NCI-H2171 (cell line): Measurements from ENCODE around the gene RUNX3.
"Not testable (repeated sequence)": the region's sequence is repeated elsewhere in the genome, so short reads cannot be mapped to it uniquely, and the experiment has no call there.

Experiments
- DNase-seq: peaks from one replicate; lab custom pipeline; 2025; lab: John Stamatoyannopoulos, UW

RUNX3 gene

DNA sequence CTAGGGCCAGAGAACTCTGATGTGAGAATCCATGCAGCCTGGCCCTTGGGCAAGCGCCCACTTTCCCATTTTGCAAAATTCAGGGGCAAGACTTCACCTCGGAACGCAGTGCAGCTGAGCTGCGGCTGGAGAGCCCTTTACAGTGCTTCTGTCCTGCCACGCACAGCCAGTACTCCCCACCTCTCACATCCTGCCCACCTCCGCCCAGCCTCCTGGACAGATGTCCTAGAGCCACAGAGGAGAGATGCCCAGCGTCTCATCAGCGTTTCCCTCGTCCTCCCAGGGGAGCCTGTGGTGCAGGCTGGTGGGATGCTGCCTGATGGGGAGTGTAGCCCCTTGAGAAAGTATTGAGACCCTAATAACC is 29.6 kb downstream of the RUNX3 start:
- no peak for DNase-seq

DNA sequence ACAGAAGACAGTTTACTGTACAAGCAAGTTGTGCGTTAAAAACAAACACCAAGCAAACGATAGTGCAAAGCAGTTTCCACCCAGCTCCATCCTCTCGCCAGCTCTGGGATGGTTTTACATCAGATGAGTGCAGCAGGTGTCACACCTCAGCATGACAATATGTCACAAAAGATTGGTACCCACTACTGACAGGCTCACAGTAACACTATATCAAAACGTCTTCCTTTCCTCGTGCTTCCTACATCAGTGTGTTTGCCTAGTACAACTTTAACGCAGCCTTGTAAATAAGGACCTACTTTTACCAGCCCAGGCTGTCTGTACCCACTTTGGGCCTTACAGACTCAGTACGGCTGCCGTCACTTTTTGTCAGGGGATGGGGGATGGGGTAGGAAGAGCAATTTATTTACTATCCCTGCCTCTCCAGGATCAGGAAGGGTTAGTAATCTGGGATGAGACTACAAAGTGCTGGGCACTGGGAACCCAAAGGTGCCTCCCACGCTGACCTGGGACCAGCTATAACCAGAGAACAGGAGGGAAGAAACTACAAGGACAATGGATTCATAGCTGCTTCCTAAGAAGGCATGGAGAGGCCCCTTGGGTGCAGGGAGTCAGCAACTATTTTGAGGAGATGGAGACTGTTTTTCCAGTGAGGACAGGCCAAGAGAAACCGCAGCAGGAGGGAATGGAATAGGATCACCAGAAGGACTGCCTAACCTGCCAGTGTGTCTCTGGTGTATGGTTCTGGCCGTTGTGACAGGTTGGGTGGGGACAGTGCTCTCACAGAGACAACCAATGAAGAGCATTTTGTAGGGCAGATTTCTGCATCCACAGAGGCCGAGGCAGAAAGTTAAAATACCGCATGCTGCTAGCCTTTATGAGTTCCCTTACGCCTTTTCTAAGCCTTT is 30.2 kb downstream of the RUNX3 start:
- DNase-seq = no peak

DNA sequence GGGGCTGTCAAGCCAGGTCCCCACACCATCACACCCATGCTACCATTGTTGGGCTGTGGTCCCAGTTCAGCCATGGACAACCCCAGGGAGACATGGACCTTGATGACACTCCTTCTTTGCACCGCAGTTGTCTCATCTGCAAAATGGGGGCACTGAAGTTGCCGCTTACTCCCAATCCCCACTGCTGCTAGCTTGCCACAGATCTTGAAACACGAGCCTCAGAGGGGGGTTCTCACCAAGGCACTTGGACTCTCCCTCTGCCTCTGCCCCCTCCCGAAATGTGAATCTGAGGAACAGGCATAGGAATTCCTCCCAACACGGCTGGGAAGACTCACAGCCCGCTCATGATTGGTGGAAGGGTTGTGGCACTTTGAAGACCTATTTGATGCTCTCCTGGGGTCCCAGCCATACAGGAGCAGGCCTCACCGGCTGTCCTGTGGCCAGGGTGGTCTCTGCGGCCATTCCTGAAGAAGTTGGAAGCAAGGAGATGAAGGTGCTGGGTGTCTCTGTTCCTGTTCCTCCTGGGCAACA is 31.1 kb downstream of the RUNX3 start:
- DNase-seq = no peak

DNA sequence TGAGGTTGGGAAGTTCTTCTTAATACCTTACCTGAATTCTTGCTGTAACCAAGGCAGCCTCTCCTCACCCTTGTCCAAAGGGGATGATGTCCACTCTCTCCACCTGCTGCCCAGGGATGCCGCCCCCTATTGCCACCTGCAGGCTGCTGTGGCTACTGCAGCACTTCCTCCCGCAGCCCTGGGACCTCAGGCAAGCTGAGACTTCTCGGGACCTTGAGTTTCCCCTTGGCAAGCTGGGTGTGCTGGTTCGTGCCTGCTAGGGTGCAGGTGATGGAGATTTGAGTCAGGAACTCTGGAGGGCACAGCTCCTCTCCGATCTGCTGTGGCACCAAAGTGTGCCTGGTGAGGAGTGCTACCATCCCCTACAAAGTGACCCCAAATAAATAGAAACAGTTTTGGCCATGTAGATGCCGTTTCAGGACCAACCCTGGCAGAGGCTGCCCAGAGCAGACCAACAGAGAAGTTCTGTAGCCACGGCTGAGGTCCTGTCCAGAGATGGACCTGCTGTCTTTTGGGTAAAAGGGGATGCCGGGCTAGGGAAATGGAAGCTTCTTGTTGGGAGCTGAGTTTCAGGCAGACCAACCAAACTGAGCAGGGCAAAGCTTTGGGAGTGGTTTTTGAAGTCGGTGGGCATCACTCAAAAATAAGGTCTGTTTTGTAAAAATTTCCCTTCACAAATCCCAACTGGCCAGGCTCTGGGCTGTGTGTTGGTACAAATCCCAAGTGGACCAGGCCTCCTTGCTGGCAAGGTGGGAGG is 31.7 kb downstream of the RUNX3 start:
- no peak for DNase-seq

DNA sequence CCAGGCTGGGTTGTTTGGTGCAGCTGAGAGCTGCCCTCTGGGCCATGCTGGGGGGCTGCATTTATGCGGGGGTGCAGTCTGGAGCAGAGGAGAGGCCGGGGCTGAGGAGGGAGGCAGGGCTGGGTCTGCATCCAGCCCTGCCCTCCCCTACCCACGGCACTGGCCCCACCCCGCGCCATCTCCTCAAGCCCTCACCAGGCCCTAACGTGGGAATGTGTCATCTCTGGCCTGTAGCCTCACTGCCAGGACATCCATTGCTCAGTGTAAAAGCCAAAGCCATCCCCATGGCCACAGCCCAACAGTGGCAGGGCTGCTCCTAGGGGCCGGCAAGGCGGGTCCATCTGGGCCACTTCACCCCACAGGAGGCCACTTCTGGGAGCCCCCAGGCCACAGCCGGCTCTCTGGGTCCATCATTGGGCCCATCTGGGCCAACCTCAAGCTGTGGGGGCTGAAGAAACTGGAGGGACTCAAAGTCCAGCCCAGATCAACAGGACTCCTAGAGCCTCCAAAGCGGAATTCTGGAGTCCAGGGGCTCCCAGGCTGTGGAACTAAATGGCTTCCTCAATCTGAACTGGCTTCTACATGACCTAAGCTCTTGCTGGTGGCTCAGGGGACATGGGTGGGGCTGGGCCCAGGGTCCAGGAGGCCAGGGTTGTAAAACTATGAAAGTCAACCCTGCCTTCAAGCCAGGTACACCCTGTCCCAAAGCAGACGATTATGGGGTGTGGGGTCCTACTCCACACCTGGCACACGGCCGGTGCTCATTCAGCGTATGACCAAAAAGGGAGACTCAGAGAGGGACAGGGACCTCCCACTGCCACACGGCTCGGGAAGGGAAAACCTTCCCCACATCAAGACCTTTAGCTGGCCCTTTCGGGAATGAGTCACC is 32.6 kb downstream of the RUNX3 start:
- DNase-seq = no peak

DNA sequence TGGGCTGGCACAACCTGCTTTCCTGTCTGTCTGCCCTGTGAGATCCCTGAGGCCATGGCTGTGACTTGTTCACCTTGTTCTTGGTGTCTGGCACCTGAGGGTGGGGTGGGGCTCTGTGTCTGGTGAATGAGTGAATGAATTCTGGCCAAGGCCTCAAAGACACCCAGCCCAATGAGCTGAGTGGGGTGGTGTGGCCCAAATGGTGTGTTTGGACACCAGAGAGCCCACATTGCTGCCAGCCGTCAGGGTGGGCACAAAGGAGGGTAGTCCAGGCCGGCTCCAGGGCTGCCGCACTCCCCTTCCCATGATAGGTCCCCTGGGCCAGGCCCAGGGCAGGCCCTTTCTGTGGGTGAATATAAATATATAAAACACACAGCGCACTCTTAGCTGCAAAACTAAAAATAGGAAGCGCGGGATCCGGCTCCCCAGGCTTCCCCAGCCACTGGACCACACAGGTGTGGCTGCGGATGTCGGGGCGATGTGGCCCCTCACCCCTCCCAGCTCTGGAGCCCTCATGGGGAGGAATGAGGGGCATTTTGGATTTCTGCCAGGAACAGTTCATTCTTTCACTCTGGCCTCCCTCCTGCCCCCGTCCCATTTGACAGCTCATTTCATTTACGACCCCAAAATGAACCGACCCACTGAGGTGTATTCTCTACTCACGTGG is 33.3 kb downstream of the RUNX3 start:
- DNase-seq = no peak

DNA sequence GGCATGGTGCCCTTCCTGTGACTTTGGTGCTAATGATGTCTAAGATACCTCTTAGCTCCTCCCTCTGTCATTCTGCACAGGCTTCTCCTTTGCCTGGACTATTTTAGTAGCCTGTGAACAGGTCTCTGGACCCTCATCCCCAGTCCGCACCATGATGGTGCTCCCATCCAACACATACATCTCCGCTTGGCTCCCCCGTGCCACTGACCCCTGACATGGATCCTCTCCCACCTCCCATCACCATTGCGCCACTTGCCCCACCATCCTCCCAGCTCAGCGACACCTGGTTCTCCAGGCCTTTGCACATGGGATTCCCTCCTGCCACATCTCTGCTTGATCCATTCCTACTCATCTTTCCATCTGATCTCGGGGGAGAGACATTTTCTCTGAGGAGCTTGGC is 33.9 kb downstream of the RUNX3 start:
- DNase-seq = no peak

DNA sequence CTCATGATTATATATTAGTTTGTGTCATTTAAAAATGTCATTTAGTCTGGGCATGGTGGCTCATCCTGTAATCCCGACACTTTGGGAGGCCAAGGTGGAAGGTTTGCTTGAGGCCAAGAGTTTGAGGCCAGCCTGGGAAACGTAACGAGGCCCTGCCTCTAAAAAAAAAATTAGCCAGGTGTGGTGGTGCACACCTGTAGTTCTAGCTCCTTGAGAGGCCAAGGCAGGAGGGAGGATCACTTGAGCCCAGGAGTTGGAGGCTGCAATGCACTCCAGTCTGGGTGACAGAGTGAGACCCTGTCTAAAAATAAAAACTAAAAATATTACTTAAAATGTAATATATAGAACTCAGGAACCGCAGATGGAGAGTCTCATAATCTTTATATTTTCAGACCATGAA is 34.6 kb downstream of the RUNX3 start:
- DNase-seq = no peak

DNA sequence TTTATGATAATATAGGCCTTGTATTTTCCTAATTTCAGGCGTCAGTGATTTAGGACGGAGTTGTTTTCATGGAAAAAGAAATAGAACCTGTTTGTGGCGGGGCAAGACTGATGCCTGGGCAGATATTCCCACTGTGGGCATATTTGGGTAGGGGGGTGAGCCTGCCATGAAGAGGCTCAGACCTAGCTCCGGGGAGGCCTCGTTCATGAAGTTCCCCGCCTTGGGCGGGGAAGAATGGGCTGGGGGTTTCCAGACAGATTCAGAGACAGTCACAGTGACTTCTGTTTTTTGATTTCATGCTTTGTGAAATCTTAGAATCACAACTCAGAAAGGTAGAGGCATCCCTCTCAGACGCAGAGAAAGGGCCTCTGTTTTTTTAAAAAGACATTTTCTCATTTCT is 36.1 kb downstream of the RUNX3 start:
- no peak for DNase-seq

DNA sequence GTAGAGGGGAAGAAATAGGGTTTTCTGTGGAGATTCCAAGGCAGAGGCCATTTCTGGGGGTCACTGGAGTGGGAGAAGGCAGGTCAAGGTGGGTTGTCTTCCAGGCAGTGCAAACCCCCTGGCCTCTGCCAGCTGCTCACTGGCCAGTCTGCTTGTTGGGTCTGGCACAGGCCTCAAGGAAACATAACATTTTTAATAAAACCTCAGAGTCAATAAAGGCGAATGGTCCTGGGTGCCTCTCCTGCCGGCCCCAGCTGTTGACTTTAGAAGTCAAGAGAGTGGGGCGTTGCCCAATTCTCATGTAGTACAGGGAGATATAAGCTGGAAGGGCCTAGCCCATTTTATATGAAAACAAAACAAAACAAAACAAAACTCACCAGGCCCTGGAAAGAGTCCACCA is 36.6 kb downstream of the RUNX3 start:
- DNase-seq = no peak

DNA sequence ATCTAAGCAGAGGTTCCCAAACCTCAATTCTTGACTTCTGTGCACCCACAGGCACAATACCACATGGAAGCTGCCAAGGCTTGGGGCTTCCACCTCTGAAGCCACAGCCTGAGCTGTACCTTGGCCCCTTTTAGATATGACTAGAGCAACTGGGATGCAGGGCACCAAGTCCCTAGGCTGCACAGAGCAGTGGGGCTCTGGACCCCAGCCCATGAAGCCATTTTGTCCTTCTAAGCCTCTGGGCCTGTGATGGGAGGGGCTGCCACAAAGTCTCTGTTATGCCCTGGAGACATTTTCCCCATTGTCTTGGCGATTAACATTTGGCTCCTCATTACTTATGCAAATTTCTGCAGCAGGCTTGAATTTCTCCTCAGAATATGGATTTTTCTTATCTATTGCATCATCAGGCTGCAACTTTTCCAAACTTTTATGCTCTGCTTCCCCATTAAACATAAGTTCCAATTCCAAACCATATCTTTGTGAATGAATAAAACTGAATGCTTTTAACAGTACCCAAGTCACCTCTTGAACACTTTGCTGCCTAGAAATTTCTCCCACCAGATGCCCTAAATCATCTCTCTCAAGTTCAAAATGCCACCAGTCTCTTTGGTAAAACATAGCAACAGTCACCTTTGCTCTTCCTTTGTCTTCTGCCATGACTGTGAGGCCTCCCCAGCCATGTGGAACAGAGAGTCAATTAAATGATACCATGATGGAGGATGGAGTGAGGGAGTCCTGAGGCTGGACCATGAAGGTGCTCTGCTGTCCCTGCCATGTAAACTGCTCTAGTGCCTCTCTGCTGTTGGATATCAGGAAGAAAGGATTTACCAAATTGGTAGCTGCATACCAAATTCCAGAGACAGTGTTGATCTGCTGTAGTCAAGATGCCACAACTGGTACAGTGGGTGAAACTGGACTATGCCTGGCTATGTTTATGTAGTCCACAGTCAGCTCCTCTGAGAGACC is 37.6 kb downstream of the RUNX3 start:
- DNase-seq = no peak

DNA sequence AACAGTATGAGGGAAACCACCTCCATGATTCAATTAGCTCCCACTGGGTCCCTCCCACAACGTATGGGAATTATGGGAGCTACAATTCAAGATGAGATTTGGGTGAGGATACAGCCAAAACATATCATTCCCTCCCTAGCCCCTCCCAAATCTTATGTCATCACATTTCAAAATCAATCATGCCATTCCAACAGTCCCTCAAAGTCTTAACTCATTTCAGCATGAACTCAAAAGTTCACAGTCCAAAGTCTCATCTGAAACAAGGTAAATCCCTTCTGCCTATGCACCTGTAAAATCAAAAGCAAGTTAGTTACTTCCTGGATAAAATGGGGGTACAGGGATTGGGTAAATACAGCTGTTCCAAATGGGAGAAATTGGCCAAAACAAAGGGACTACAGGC is 38.7 kb downstream of the RUNX3 start:
- DNase-seq = not testable (repeated sequence)

DNA sequence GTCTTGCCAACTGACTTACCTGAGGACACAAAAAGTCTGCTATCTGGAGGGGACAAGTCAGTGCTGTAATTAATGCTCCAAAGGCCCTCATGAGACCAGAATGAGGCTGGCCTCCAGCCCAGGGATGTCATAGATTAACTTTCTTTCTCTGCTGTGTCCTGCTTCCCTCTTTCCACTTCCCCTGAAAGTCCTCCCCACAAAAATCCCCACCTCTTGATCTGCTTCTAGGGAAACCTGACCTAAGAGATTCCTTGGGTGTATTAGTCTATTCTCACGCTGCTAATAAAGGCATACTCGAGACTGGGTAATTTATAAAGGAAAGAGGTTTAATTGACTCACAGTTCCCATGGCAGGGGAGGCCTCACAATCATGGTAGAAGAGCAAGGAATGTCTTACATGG is 39.2 kb downstream of the RUNX3 start:
- DNase-seq = no peak

DNA sequence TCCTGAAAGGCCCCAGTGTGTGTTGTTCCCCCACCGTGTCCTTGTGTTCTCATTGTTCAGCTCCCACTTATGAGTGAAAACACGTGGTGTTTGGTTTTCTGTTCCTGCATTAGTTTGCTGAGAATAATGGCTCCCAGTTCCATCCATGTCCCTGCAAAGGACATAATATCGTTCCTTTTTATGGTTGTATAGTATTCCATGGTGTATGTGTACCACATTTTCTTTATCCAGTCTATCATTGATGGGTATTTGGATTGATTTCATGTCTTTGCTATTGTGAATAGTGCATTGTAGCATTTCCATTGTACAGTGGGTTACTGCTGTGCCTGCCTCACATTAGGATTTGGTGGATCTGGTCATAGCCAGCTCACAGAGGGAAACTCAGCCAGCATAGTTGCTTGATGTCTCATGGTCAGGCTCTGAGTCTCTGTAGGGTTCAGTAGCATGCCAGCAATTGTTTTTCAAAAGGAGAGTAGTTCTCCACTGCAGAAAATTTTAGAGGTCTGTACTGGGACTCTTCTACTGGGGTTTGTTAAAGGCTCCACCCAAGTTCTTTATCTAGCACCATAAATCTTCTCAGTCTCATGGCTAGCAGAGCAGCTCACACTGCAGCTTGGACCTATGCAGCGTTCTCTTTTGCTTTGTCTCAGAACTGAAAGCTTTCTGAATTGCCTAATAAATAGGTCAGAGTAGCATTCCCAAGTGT is 41.0 kb downstream of the RUNX3 start:
- no peak for DNase-seq

DNA sequence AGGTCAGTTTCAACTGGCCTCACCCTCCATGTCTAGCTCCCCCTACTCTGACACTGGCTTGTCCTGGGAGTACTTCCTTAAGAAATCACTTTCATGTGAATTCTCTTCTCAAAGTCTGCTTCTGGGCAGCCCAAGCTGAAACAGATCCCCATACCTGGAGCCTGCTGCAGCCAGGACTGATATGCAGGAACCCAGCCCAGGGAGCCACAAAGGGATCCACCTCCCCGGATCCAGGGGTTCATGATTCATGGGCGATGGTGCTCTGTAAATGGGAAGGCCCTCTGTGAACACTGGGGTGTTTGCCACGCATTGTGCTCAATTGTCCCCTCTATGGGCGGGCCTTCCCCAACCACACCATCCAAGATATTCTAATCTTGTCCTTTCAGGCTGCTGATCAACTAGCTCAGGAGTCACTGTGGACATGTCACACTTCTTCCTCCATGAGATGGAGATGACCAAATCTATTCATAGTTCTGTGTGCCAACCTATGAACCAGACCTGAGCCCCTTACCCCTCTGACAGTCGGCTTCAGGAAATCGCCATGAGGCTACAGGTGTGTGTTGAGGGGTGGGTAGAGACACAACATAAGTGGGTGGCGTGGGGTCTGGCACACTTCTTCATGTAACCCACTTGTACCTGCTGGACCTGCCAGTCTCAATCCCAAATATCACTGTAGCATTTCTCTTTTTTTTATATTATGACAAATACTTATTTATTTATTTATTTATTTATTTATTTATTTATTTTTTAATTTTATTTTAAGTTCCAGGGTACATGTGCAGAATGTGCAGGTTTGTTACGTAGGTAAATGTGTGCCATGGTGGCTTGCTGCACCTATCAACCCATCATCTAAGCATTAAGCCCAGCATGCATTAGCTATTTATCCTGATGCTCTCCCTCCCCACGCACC is 41.8 kb downstream of the RUNX3 start:
- DNase-seq = no peak

DNA sequence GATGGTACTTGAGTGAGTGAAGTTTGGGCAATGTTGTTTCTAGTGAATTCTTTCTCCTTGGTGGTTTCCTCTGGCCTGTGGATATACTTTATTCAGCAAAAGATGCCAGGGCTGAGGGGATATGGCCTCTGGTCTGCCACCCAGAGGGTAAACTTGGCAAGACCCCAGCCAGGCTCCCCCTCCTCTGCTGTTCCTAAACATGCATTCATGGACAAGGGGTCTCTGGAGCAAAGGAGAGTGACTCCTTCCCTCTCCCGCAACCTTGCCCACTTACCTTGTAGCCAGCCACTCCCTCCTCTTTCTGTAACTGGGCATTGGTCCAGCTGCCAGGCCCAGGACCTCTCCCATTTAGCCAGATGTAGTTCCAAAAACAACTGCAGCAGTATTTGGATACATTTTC is 43.8 kb downstream of the RUNX3 start:
- DNase-seq = no peak

DNA sequence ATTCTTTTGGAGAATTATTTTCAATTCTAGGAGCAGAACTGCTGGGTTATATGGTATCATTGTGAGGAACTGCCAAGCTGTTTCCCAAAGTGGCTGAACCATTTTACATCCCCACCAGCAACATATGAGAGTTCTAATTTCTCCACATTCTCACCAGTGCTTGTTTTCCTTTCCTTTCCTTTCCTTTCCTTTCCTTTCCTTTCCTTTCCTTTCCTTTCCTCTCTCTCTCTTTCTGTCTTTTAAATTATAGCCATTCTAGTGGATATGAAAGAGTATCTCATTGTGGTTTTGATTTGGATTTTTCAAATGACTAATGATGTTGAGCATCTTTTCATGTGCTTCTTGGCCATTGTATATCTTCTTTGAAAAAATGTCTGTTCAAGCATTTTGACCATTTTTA is 45.3 kb downstream of the RUNX3 start:
- no peak for DNase-seq

DNA sequence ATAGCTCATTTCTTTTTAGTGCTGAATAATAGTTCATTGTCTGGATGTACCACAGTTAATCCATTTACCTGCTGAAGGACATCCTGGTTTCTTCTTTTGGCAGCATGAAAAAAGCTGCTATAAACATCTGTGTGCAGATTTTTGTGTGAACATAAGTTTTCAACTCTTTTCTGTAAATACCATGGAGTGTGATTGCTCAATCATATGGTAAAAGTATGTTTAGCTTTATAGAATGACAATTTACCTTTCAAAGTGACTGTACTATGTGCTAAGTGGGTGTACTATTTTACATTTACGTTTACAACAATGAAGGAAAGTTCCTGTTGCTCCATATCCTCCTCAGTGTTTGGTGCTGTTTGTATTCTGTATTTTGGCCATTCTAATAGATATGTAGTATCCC is 49.0 kb downstream of the RUNX3 start:
- DNase-seq = no peak
